HG02970 (cell line): Measurements from ENCODE around the gene NSF.
"Not testable (repeated sequence)": the region's sequence is repeated elsewhere in the genome, so short reads cannot be mapped to it uniquely, and the experiment has no call there.

ENCODE experiments used
- ATAC-seq: cut with Tn5 transposase; IDR thresholded peaks from one replicate; pipeline ENCODE4 v1.9.1; 2021; ENCODE audit warnings: mild to moderate bottlenecking, moderate library complexity, moderate number of reproducible peaks; ENCODE audit not compliant: unreplicated experiment, low FRiP score

NSF gene

GRCh38 chr17:46745376-46745775 lies 154.9 kb downstream of the NSF start:
- ATAC-seq, result no peak

DNA sequence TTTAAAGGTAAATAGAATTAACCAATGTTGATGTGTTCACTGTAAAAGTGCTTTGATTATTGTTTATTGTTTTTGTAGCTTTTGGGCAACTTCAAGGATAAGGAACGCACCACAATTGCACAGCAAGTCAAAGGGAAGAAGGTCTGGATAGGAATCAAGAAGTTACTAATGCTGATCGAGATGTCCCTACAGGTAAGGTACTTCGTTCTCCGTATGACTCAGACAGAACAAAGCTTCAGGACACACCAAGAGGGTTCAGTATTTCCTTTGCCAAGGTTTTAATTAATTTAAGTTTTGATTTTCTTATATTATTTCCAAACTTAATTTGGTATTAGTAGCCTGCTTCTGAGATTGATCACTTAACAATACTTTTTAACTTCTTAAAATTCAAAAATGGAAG lies 161.0 kb downstream of the NSF start:
- no peak for ATAC-seq

GRCh38 chr17:46753776-46754175 lies 163.3 kb downstream of the NSF start:
- ATAC-seq, result no peak

- no peak for ATAC-seq
Measured at GRCh38 chr17:46756081-46756735, 165.7 kb downstream of the NSF start.

DNA sequence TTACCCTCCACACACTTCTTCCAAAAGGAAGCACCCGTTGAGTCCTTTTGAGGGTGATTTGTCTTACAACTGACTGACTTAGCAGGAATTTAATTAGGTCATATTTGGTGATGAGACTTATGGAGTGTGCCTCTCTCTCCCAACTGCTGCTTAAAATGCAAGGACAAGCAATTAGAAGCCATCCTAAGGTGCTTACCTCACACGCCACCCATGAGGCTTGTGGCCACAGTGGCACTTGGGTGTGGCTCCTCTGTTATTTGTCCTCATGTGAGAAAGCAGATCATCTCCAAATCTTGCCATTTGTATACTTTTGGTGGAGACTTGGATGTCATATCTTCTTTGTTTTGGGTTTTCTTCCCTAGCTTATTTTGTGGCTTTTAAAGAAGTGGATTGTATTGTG lies 166.4 kb downstream of the NSF start:
- no peak for ATAC-seq

DNA sequence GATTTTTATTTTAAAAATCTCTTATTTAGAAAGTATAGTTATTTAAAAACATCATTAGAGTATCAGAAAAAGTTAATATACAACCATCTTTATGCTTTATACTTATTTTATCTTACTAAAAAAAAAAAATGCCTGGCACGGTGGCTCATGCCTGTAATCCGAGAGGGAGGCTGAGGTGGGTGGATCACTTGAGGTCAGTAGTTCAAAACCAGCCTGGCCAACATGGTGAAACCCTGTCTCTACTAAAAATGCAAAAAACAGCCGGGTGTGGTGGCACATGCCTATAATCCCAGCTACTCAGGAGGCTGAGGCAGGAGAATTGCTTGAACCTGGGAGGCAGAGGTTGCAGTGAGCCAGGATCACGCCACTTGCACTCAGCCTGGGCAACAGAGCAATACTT lies 167.1 kb downstream of the NSF start:
- not testable (repeated sequence) for ATAC-seq

DNA sequence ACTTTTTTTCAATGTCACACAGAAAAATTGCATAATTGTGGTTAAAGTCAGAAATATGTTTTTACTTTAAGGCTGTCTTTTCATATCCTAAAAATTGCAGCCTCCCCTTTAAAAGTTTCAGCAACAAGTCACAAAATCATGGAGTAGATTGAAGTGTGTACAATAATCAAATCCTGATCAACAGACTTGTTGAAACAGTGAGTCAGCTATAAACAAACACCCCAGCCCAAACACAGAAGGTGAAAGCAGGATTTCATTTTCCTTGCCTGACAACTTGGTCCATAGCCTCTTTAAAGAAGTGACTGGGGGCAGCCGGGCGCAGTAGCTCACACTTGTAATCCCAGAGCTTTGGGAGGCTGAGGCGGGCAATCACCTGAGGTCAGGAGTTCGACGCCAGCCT lies 168.1 kb downstream of the NSF start:
- no peak for ATAC-seq

GRCh38 chr17:46759141-46759540 lies 168.7 kb downstream of the NSF start:
- no peak for ATAC-seq

GRCh38 chr17:46763416-46763815 lies 172.9 kb downstream of the NSF start:
- no peak for ATAC-seq

GRCh38 chr17:46764000-46764708 lies 173.7 kb downstream of the NSF start:
- ATAC-seq, result no peak

GRCh38 chr17:46764709-46765401 lies 174.4 kb downstream of the NSF start:
- no peak for ATAC-seq

- ATAC-seq, result no peak
Measured at GRCh38 chr17:46765453-46765852, 175.0 kb downstream of the NSF start.

- ATAC-seq, result no peak
Measured at GRCh38 chr17:46766493-46767491, 176.3 kb downstream of the NSF start.

DNA sequence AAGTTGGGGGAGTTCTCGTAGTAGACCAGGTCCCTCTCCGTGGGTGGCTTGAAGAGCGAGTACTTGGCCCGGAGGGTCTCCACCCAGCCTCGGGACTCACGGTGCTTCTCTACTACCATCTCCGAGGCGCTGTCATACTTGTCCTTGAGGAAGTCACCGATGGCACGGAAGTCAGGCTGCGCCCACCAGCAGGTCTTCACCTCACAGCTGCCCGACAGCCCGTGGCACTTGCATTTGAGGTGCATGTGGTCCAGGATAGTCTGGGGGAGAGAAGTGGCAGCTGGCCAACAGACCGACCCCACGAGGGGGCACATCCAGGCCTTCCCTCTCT lies 178.0 kb downstream of the NSF start:
- no peak for ATAC-seq

DNA sequence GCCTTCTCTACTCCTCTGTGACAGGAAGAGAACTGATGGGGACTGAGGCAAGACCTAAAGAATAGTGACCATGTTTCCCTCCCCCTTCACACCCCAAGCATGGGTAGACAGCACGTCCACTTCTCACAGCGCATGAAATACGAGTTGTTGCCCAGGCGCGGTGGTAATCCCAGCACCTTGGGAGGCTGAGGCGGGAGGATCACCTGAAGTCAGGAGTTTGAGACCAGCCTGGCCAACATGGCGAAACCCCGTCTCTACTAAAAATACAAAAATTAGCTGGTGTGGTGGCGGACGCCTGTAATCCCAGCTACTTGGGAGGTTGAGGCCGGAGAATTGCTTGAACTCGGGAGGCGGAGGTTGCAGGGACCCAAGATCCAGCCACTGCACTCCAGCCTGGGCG lies 178.4 kb downstream of the NSF start:
- ATAC-seq, result not testable (repeated sequence)

DNA sequence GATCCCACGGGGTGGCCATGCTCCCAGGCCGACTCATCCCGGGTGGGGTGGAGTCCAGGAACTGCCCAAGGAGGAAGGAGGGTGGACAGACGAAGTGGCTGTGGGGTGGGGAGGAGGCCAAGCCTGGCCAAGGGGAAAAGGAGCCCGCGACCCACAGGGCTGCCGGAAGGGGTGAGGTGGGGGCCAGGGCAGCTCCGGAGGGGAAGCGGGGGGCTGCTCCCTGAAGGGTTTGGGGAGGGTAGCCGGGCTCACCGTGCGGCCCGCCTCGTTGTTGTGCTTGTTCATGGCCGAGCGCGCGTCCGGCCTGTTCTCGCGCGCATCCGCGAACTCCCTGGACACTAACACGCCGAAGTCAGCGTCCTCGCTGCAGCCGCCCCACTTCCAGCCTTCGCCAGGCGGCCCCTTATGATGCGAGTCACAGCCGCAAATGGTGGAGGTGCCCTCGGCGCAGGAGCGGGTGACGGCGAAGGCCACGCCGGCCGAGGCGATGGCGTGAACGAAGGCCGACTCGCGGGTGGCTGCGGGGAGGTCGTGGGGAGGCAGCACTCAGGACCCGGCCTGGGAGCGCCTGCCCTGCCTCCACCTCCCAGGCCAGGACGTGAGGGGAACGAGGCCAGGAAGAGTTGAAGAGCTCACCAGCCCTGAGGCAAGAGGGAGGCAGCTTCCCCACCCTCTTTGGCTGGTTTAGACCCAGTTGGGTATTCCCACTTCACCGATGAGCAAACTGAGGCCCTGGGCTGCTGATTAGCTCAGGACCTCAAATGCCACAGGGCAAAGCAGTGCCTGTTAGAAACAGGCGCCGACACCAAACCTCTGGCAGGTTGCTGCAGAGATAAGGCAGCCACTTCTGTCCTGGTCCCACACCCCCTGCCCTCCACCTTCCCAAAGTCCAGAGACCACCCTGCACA lies 179.3 kb downstream of the NSF start:
- no peak for ATAC-seq

GRCh38 chr17:46770439-46770817 lies 180.0 kb downstream of the NSF start:
- ATAC-seq, result no peak

GRCh38 chr17:46770818-46771560 lies 180.5 kb downstream of the NSF start:
- ATAC-seq, result no peak
